ENCODE measurements around the gene CD248.

Gene CD248

DNA sequence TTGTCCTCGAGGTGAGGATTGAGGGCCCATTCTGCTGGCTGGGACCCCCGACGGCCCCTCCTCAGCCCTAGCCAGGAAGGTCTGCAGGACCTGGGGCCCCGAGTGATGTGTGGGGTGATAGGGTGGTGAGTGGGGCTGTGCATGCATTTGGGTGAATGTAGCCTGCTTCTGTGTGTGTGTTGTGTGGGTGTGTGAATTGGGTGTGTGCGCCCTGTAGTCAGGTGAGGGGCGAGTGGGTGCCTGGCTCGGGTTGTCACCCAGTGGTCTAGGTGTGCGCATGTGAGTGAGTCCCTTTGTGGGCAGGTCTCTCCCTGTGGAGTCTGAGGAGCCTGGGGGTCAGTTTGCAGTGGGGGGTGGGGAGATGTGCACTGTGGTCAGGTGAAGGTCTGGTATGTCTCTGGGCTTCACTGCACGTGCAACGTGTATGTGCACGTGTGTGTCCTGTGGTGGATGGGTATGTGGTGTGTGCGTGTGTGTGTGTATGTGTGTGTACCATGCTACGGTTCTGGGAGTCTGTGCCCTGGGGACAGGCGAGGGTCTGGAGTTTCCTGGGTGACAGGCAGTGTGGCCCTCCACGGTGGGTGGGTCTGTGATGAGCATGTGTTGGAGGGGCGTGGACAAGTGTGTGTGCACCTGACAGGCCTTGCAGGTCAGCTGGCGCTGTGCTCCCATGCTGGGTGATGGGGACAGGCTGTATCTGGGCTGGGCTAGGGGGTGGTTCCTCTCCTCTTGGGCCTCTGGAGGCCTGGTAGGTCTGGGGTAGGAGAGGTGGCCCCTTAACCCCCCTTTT is 24.1 kb downstream of the CD248 start (continued):
- TF ChIP-seq, protein P1, sequence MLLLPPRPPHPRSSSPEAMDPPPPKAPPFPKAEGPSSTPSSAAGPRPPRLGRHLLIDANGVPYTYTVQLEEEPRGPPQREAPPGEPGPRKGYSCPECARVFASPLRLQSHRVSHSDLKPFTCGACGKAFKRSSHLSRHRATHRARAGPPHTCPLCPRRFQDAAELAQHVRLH (tag by site-specific recombination; IDR thresholded peaks at IDR 0.05): no peak

DNA sequence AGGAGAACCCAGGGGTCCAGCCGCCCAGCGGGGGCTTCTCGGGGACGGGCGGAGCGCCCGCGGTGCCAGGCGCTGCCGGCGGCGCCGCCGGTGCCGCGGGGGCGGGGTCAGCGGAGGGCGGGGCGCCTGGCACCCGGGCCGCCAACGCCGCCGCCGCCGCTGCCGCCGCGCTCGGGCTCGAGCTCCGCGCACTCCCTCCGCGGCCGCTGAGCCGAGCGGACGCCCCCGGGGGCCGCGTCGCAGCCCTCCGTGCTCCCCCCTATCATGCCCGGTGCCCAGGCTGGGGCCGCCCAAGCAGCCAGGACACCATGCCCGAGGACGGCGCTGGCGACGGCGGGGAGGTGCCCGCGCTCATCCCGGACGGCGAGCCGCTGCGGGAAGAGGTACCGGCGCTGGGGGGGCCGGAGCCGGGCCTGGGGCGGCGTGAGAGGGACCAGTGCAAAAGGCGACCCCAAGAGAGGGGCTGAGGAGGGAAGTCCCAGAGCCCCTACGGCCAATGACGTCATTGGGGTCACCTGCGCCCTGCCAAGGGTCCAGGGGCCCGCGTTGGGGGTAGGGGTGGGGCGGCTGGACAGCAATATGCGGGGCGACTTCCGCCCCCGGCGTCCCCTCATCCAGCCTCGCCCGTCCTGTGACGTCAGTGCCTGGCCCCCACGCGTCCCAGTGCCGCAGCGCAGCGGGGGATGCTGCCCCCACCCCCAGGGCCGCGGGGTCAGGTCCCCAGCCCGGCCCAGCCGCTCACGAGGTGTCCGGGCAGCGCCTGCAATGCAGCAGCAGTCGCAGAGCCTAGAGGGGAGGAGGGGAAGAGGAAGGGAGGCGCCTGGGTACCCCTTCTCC is 24.9 kb downstream of the CD248 start, which contains the start of gene TMEM151A:
Gene TMEM151A, plus strand, starts transcription at position 189 of the 837 bp plus-strand sequence. Its CDS starts 120 bp downstream, at position 309.
- Histone ChIP-seq H3K4me3 (ENCODE audit: low read depth, low read length) (peak within 1 kb of the TSS; percentile 34), H3K9me3 (ENCODE audit: control insufficient read depth, insufficient read depth, low read depth, low read length) (no peaks in the 10 kb centered on the region), H3K4me1 (ENCODE audit: control insufficient read depth, insufficient read depth, low read length) (no peaks in the 10 kb centered on the region), H3K27ac (ENCODE audit: extremely low read depth, low read depth, low read length) (no peak within 1 kb of the TSS), H3K36me3 (ENCODE audit: control insufficient read depth in 2 of 2, insufficient read depth in 1 of 2, low read length in 2 of 2) (peaks cover 0 to 2% of the 10 kb centered on the region in 2 experiments; a peak in 1 of 3 replicates)
- CTCF ChIA-PET: interaction anchor here (0.8 to 1.3 kb wide), 3 partner anchors 18 to 95 kb away, joined by 3 to 9 read pairs (median 4); no protein-coding TSS in a partner anchor
- POLR2A ChIA-PET: interaction anchor here (0.9 to 1.1 kb wide), 2 partner anchors 10 to 404 kb away, joined by 3 to 4 read pairs; partner anchors contain the start of gene FIBP
- no peak for TF ChIP-seq ZNF433 (tag by site-specific recombination; IDR thresholded peaks at IDR 0.05; ENCODE audit: low read depth)
- 0 out of 2 replicates have a peak, but pooled peaks have one; percentile 1 for TF ChIP-seq ZNF335 (tag by site-specific recombination; conservative IDR thresholded peaks at IDR 0.05)
- no peak for TF ChIP-seq IKZF3 (tag by site-specific recombination; IDR thresholded peaks at IDR 0.05)
- no peak for TF ChIP-seq REPIN1 (tag by site-specific recombination; IDR thresholded peaks at IDR 0.05; ENCODE audit: low read depth)
- TF ChIP-seq ZNF629 (tag by site-specific recombination; IDR thresholded peaks at IDR 0.05): peak; percentile 36
- no peak for TF ChIP-seq SP3 (tag by site-specific recombination; IDR thresholded peaks at IDR 0.05)
- TF ChIP-seq, protein P2, sequence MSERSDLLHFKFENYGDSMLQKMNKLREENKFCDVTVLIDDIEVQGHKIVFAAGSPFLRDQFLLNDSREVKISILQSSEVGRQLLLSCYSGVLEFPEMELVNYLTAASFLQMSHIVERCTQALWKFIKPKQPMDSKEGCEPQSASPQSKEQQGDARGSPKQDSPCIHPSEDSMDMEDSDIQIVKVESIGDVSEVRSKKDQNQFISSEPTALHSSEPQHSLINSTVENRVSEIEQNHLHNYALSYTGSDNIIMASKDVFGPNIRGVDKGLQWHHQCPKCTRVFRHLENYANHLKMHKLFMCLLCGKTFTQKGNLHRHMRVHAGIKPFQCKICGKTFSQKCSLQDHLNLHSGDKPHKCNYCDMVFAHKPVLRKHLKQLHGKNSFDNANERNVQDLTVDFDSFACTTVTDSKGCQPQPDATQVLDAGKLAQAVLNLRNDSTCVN (tag by site-specific recombination; optimal IDR thresholded peaks at IDR 0.05): peak; percentile 42
- TF ChIP-seq, protein P3, sequence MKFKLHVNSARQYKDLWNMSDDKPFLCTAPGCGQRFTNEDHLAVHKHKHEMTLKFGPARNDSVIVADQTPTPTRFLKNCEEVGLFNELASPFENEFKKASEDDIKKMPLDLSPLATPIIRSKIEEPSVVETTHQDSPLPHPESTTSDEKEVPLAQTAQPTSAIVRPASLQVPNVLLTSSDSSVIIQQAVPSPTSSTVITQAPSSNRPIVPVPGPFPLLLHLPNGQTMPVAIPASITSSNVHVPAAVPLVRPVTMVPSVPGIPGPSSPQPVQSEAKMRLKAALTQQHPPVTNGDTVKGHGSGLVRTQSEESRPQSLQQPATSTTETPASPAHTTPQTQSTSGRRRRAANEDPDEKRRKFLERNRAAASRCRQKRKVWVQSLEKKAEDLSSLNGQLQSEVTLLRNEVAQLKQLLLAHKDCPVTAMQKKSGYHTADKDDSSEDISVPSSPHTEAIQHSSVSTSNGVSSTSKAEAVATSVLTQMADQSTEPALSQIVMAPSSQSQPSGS (tag by site-specific recombination; IDR thresholded peaks at IDR 0.05; ENCODE audit: low read depth): peak; percentile 70
- TF ChIP-seq ZNF701 (tag by site-specific recombination; IDR thresholded peaks at IDR 0.05): no peak
- no peak for TF ChIP-seq FEZF1 (tag by site-specific recombination; IDR thresholded peaks at IDR 0.05)
- no peak for TF ChIP-seq ZNF626 (tag by site-specific recombination; IDR thresholded peaks at IDR 0.05)
- no peak for TF ChIP-seq ZNF423 (tag by site-specific recombination; IDR thresholded peaks at IDR 0.05)
- TF ChIP-seq, protein P4, sequence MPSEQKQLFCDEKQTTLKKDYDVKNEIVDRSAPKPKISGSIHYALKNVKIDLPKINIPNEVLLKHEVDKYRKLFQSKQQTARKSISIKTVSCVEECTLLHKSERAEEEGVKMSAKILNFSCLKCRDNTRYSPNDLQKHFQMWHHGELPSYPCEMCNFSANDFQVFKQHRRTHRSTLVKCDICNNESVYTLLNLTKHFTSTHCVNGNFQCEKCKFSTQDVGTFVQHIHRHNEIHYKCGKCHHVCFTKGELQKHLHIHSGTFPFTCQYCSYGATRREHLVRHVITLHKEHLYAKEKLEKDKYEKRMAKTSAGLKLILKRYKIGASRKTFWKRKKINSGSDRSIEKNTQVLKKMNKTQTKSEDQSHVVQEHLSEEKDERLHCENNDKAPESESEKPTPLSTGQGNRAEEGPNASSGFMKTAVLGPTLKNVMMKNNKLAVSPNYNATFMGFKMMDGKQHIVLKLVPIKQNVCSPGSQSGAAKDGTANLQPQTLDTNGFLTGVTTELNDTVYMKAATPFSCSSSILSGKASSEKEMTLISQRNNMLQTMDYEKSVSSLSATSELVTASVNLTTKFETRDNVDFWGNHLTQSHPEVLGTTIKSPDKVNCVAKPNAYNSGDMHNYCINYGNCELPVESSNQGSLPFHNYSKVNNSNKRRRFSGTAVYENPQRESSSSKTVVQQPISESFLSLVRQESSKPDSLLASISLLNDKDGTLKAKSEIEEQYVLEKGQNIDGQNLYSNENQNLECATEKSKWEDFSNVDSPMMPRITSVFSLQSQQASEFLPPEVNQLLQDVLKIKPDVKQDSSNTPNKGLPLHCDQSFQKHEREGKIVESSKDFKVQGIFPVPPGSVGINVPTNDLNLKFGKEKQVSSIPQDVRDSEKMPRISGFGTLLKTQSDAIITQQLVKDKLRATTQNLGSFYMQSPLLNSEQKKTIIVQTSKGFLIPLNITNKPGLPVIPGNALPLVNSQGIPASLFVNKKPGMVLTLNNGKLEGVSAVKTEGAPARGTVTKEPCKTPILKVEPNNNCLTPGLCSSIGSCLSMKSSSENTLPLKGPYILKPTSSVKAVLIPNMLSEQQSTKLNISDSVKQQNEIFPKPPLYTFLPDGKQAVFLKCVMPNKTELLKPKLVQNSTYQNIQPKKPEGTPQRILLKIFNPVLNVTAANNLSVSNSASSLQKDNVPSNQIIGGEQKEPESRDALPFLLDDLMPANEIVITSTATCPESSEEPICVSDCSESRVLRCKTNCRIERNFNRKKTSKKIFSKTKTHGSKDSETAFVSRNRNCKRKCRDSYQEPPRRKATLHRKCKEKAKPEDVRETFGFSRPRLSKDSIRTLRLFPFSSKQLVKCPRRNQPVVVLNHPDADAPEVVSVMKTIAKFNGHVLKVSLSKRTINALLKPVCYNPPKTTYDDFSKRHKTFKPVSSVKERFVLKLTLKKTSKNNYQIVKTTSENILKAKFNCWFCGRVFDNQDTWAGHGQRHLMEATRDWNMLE (tag by site-specific recombination; conservative IDR thresholded peaks at IDR 0.05; ENCODE audit: low read depth): no peak
- TF ChIP-seq, protein P5, sequence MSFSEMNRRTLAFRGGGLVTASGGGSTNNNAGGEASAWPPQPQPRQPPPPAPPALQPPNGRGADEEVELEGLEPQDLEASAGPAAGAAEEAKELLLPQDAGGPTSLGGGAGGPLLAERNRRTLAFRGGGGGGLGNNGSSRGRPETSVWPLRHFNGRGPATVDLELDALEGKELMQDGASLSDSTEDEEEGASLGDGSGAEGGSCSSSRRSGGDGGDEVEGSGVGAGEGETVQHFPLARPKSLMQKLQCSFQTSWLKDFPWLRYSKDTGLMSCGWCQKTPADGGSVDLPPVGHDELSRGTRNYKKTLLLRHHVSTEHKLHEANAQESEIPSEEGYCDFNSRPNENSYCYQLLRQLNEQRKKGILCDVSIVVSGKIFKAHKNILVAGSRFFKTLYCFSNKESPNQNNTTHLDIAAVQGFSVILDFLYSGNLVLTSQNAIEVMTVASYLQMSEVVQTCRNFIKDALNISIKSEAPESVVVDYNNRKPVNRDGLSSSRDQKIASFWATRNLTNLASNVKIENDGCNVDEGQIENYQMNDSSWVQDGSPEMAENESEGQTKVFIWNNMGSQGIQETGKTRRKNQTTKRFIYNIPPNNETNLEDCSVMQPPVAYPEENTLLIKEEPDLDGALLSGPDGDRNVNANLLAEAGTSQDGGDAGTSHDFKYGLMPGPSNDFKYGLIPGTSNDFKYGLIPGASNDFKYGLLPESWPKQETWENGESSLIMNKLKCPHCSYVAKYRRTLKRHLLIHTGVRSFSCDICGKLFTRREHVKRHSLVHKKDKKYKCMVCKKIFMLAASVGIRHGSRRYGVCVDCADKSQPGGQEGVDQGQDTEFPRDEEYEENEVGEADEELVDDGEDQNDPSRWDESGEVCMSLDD (tag by site-specific recombination; IDR thresholded peaks at IDR 0.05): 0 out of 2 replicates have a peak, but pooled peaks have one; percentile 16
- TF ChIP-seq ZNF510 (tag by site-specific recombination; IDR thresholded peaks at IDR 0.05; ENCODE audit: insufficient replicate concordance): no peak
- TF ChIP-seq ZNF843 (tag by site-specific recombination; IDR thresholded peaks at IDR 0.05): no peak
